ENCODE measurements around the gene LYRM7.
"Not testable (repeated sequence)": the region's sequence is repeated elsewhere in the genome, so short reads cannot be mapped to it uniquely, and the experiment has no call there.

LYRM7 gene

DNA sequence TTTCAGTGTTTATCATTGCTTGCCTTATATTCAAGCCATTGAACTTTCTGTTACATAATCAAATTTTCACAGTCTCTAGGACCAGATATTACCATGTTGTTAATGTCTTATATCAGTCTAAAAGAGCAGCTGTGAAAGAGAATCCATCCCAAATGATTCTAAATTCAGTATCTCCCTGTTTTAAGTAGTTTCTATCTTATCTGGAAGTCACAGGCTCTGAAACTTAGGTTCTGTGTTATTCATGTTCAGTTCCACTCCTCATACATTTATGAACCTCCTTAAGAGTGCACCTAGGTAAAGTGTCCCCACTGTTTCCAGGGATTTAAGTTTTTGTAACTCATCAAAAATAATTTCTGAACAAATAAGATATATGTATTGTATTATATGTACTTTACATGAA, 9.7 kb downstream of the LYRM7 start:
- DNase-seq (ENCODE audit: low spot score): no peak

GRCh38 chr5:131182839-131183238, 12.1 kb downstream of the LYRM7 start:
- DNase-seq (ENCODE audit: low spot score): peak; percentile 12

GRCh38 chr5:131185523-131186104, 14.9 kb downstream of the LYRM7 start:
- DNase-seq (ENCODE audit: low spot score): no peak

GRCh38 chr5:131186561-131187256, 16.0 kb downstream of the LYRM7 start:
- DNase-seq (ENCODE audit: low spot score): no peak

GRCh38 chr5:131193106-131193505, 22.4 kb downstream of the LYRM7 start:
- no peak for DNase-seq (ENCODE audit: low spot score)

DNA sequence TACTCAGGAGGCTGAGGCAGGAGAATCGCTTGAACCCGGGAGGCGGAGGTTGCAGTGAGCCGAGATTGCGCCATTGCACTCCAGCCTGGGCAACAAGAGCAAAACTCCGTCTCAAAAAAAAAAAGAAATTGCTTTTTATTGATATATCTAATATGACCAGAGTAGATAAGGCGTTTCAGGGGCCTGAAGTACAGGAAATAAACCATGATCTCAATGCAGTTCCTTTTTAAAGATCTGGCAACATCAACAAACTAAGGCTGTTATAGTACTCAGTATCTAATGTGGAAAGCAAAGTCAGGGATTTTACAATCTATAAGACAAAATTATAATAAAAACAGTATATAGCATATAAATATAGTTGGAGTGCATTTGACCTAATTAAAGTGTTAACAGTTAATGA, 23.2 kb downstream of the LYRM7 start:
- not testable (repeated sequence) for DNase-seq (ENCODE audit: low spot score)

GRCh38 chr5:131194725-131195124, 24.0 kb downstream of the LYRM7 start:
- no peak for DNase-seq (ENCODE audit: low spot score)

- no peak for DNase-seq (ENCODE audit: low spot score)
Measured at GRCh38 chr5:131195696-131196095, 25.0 kb downstream of the LYRM7 start.

DNA sequence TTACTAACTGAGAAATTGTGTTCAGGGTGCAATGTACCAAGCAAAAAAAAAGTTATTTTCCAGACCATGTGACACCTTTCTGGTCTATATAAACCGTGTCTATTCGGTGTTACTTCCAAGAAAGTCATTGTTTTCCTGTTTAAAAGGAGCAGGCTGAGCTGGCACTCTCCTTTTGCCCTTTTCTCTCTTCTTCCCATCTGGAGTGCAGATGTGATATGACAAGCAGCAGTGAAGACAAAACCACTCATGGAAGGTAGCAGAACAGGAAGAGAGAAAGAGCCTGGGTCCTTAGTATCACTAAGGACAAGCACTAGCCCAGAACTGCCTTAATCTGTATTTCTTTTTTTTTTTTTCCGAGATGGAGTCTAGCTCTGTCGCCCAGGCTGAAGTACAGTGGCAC, 25.6 kb downstream of the LYRM7 start:
- DNase-seq (ENCODE audit: low spot score): no peak

DNA sequence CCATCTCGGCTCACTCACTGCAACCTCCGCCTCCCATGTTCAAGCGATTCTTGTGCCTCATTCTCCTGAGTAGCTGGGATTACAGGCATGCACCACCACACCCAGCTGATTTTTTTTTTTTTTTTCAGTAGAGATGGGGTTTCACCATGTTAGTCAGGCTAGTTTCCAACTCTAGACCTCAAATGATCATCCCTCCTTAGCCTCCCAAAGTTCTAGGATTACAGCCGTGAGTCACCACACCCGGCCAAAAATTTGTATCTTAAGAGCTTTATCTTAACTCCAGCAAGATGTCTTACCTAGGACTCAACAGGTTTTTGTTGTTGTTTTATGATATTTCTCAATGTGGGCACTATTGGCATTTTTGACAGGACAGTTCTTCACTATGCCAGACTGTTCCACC, 27.9 kb downstream of the LYRM7 start:
- no peak for DNase-seq (ENCODE audit: low spot score)

GRCh38 chr5:131200560-131200959, 29.8 kb downstream of the LYRM7 start:
- no peak for DNase-seq (ENCODE audit: low spot score)

DNA sequence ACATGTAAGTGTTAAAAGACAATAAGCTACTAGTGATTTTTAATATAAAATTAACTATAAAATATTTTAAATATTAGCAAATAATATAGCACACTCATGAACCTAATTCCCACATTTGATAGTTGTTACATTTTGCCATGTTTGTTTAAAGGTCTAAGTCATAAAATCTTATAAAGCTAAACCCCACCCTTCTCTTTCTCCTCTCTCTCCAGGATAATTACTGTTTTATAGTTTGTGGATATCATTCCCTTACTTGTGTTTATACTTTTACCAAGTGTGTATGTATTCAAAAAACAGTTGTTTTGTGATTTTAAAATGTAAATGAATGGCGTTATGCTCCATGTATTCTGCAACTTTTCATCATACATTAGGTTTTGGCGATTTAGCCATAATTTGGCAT, 34.2 kb downstream of the LYRM7 start:
- DNase-seq (ENCODE audit: low spot score): no peak

DNA sequence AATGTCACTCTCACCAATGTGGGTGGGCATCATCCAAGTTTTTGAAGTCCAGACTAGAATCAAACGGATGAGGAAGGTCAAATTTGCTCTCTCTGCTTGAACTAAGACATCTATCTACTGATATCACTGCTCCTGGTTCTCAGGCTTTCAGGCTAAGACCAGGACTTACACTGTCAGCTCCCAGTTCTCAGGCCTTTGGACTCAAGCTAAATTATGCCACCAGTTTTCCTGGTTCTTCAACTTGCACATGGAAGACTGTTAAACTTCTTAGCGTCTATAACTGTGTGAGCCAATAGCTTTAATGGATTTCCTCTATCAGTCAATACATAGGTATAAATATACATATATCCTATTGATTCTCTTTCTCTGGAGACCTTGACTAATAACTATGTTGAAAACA, 35.3 kb downstream of the LYRM7 start:
- no peak for DNase-seq (ENCODE audit: low spot score)

- no peak for DNase-seq (ENCODE audit: low spot score)
Measured at GRCh38 chr5:131206772-131207171, 36.0 kb downstream of the LYRM7 start.

DNA sequence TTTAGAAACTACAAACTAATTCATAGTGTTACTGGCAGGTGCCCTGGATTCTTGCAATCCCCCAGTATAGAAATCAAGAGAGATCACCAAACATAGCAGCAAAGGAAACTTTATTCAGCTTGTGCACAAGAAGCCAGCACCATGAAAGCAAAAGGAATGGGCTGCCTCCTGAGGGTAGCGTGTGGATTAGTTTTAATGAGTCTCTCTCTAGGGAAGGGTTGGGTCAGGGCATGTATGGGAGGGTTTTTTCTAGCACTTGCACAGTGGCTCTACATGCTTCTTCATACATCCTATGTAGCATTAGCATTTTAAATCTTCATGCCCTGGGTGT, 38.4 kb downstream of the LYRM7 start:
- no peak for DNase-seq (ENCODE audit: low spot score)

- DNase-seq (ENCODE audit: low spot score): peak; percentile 80
Measured at GRCh38 chr5:131209506-131210150, 38.9 kb downstream of the LYRM7 start.

DNA sequence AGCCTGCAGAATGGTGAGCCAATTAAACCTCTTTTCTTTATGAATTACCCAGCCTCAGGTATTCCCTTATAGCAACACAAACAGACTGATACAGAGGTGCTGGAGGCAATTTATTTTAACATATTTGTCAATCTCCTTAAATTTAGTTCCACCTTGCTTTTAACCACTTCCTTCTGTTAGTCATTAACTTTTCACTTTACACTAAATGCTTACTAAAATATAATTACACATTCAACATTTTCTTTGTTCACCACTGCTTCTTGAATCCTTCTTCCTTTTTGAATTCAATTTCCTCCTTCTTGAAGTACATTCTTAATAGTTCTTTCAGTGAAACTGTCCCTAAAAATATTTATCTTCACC, 39.4 kb downstream of the LYRM7 start:
- DNase-seq (ENCODE audit: low spot score): no peak

GRCh38 chr5:131211669-131212068, 40.9 kb downstream of the LYRM7 start:
- DNase-seq (ENCODE audit: low spot score): no peak

GRCh38 chr5:131212471-131213021, 41.8 kb downstream of the LYRM7 start:
- no peak for DNase-seq (ENCODE audit: low spot score)

GRCh38 chr5:131214609-131215227, 44.0 kb downstream of the LYRM7 start:
- no peak for DNase-seq (ENCODE audit: low spot score)

DNA sequence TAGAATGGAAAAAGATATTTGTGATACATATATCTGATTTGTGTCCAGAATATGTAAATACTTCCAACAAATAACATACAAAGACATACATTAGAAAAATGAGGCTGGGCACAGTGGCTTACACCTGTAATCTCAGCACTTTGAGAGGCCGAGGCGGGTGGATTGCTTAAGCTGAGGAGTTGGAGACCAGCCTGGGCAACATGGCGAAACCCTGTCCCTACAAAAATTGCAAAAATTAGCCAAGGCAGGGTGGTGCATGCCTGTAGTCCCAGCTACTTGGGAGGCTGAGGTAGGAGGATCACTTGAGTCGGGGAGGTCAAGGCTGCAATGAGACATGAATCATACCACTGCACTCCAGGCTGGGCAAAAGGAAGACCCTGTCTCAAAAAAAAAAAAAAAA, 47.0 kb downstream of the LYRM7 start:
- DNase-seq (ENCODE audit: low spot score): no peak

- no peak for DNase-seq (ENCODE audit: low spot score)
Measured at GRCh38 chr5:131218392-131218791, 47.6 kb downstream of the LYRM7 start.

- no peak for DNase-seq (ENCODE audit: low spot score)
Measured at GRCh38 chr5:131220566-131220965, 49.8 kb downstream of the LYRM7 start.

All from CD4-positive, alpha-beta T cell treated with Interleukin-2 at 100 ng/mL for 4 hours (primary cell).